ENCODE data around the gene GSK3B.
A peak's percentile ranks its signal among the peaks of the same experiment; 100 is the strongest.

The GSK3B gene

GRCh38 chr3:119815716-119816115, 278.5 kb downstream of the GSK3B start:
- no peak for DNase-seq (ENCODE audit: low read depth)

GRCh38 chr3:119812491-119813058, 281.7 kb downstream of the GSK3B start:
- DNase-seq (ENCODE audit: low read depth), result no peak

- peak; percentile 50 for DNase-seq (ENCODE audit: low read depth)
Measured at GRCh38 chr3:119810018-119810435, 284.2 kb downstream of the GSK3B start.

GRCh38 chr3:119809249-119810017, 284.8 kb downstream of the GSK3B start:
- no peak for DNase-seq (ENCODE audit: low read depth)

- DNase-seq (ENCODE audit: low read depth), result no peak
Measured at GRCh38 chr3:119808843-119809242, 285.4 kb downstream of the GSK3B start.

GRCh38 chr3:119808244-119808643, 286.0 kb downstream of the GSK3B start:
- no peak for DNase-seq (ENCODE audit: low read depth)

GRCh38 chr3:119800844-119801243, 293.4 kb downstream of the GSK3B start:
- no peak for DNase-seq (ENCODE audit: low read depth)

GRCh38 chr3:119796785-119797184, 297.5 kb downstream of the GSK3B start:
- DNase-seq (ENCODE audit: low read depth), result no peak

GRCh38 chr3:119796368-119796767, 297.9 kb downstream of the GSK3B start:
- DNase-seq (ENCODE audit: low read depth), result no peak

- no peak for DNase-seq (ENCODE audit: low read depth)
Measured at GRCh38 chr3:119795849-119796248, 298.4 kb downstream of the GSK3B start.

- no peak for DNase-seq (ENCODE audit: low read depth)
Measured at GRCh38 chr3:119794971-119795612, 299.2 kb downstream of the GSK3B start.

- no peak for DNase-seq (ENCODE audit: low read depth)
Measured at GRCh38 chr3:119794401-119794800, 299.8 kb downstream of the GSK3B start.

GRCh38 chr3:119792270-119792669, 302.0 kb downstream of the GSK3B start:
- no peak for DNase-seq (ENCODE audit: low read depth)

- DNase-seq (ENCODE audit: low read depth), result no peak
Measured at GRCh38 chr3:119790369-119790768, 303.9 kb downstream of the GSK3B start.

GRCh38 chr3:119786409-119786808, 307.8 kb downstream of the GSK3B start:
- DNase-seq (ENCODE audit: low read depth), result no peak

- no peak for DNase-seq (ENCODE audit: low read depth)
Measured at GRCh38 chr3:119783883-119784282, 310.4 kb downstream of the GSK3B start.

- no peak for DNase-seq (ENCODE audit: low read depth)
Measured at GRCh38 chr3:119783255-119783654, 311.0 kb downstream of the GSK3B start.

GRCh38 chr3:119782460-119782859, 311.8 kb downstream of the GSK3B start:
- DNase-seq (ENCODE audit: low read depth), result no peak

- no peak for DNase-seq (ENCODE audit: low read depth)
Measured at GRCh38 chr3:119781330-119782198, 312.7 kb downstream of the GSK3B start, which contains the start of gene NR1I2. Gene NR1I2, plus strand, starts transcription at chr3:119782101.

- DNase-seq (ENCODE audit: low read depth), result no peak
Measured at GRCh38 chr3:119779731-119780383, 314.4 kb downstream of the GSK3B start.

- DNase-seq (ENCODE audit: low read depth), result no peak
Measured at GRCh38 chr3:119778811-119779210, 315.4 kb downstream of the GSK3B start.

GRCh38 chr3:119778176-119778575, 316.1 kb downstream of the GSK3B start:
- DNase-seq (ENCODE audit: low read depth), result no peak
